Small intestine (tissue), 7 donors: ENCODE data around the gene SMPX. TPM values are rescaled to one million over a fixed set of nuclear protein-coding genes. Genes with fewer than 3 reads are reported as not detected.
A peak's percentile ranks its signal among the peaks of the same experiment; 100 is the strongest.

Experiments used
- DNase-seq, 2 donors: peaks; one replicate each; pipeline versions ENCODE4 v3.0.0 to v3.0.0-alpha.2; 2013
- FAIRE-seq: peaks from 2 replicates; lab custom pipeline; 2012; peaks lifted over from hg19 to GRCh38; lab: Jason Lieb, UNC
- H3K27ac ChIP-seq, 3 donors: one replicate each; pipeline ENCODE4 v1.5.1; 2013; ENCODE audit warnings: low read length in 2 of 3, mild to moderate bottlenecking in 2 of 3, control low read depth in 1 of 3, inconsistent platforms in 1 of 3, low read depth in 1 of 3, moderate library complexity in 1 of 3
- H3K27me3 ChIP-seq, 3 donors: one replicate each; pipeline ENCODE4 v1.6.1; 2013; ENCODE audit warnings: low read length in 3 of 3, inconsistent platforms in 1 of 3; ENCODE audit not compliant: control insufficient read depth in 3 of 3, insufficient read depth in 3 of 3
- H3K36me3 ChIP-seq, 3 donors: one replicate each; pipeline ENCODE4 v1.6.1; 2013; ENCODE audit warnings: low read length in 3 of 3, inconsistent platforms in 1 of 3, low read depth in 1 of 3, mild to moderate bottlenecking in 1 of 3, moderate library complexity in 1 of 3; ENCODE audit not compliant: control insufficient read depth in 3 of 3, insufficient read depth in 2 of 3
- H3K4me1 ChIP-seq, 3 donors: one replicate each; pipeline ENCODE4 v1.6.1; 2013; ENCODE audit warnings: low read length in 2 of 3, inconsistent platforms in 1 of 3, low read depth in 1 of 3, mild to moderate bottlenecking in 1 of 3, moderate library complexity in 1 of 3; ENCODE audit not compliant: control insufficient read depth in 3 of 3, insufficient read depth in 2 of 3
- H3K4me3 ChIP-seq, 3 donors: one replicate each; pipeline ENCODE4 v1.5.1; 2013; ENCODE audit warnings: low read length in 3 of 3, control low read depth in 1 of 3, inconsistent platforms in 1 of 3, low read depth in 1 of 3, mild to moderate bottlenecking in 1 of 3, moderate library complexity in 1 of 3
- H3K9me3 ChIP-seq, 2 donors: one replicate each; pipeline ENCODE4 v1.6.1; 2013; ENCODE audit warnings: low read depth in 1 of 2, low read length in 1 of 2; ENCODE audit not compliant: control insufficient read depth in 2 of 2, insufficient read depth in 1 of 2
- WGBS, 3 donors: extraction: QIAGEN DNeasy Blood & Tissue Kit; methylation state at CpG; one replicate each; pipeline ENCODE4 v1.1.7; 2013; 5-methylcytosine and 5-hydroxymethylcytosine counted together
- polyA plus RNA-seq, 4 donors: library from polyadenylated mRNA; stranded (reverse) in 3 of 4; unstranded in 1 of 4; fragments of 200-250 nt in 3 of 4; fragments of 120-200 nt in 1 of 4; gene quantifications; one replicate each; pipeline versions ENCODE4 v1.2.1 to v1.2.3, GENCODE V29; 2013
- donor health status: healthy with polysubstance abuse.
- donor health status: control.
- donor health status: control.
- donor health status: Bipolar disorder and iron deficiency.
- donor health status: healthy.

Gene SMPX
- polyA plus RNA-seq, 4 donors, result 0.24 to 4.1 (median 0.78) TPM; not detected in 1

DNA sequence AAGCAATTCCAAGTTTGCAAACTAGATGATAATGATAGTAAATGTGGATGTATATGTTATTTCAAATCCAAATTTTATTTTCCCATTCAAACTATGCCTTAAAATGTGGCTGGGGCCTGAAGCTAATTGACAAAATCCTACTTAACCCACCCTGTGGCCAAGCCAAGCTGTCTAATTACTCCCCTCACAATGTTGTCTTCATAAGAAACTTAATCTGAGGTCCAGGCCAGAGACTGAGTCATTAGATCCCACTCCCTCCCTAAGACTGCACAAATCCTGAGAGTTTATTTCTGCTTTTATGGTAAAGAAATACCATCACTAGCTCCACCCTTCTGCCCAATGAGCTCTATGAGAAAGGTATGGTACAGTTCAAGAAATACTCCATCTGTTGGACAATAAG is 16.6 kb downstream of the SMPX start:
- H3K4me1 ChIP-seq, result peaks cover 0 to 13% (median 0%) of the 10 kb centered on the region in 3 donors
- no peaks in the 10 kb centered on the region for H3K27me3 ChIP-seq
- no peaks in the 10 kb centered on the region for H3K36me3 ChIP-seq
- no peak for DNase-seq
- H3K27ac ChIP-seq, result no peak overlapping the region
- no peak for FAIRE-seq
- H3K9me3 ChIP-seq, result no peaks in the 10 kb centered on the region
- H3K4me3 ChIP-seq, result no peak overlapping the region

DNA sequence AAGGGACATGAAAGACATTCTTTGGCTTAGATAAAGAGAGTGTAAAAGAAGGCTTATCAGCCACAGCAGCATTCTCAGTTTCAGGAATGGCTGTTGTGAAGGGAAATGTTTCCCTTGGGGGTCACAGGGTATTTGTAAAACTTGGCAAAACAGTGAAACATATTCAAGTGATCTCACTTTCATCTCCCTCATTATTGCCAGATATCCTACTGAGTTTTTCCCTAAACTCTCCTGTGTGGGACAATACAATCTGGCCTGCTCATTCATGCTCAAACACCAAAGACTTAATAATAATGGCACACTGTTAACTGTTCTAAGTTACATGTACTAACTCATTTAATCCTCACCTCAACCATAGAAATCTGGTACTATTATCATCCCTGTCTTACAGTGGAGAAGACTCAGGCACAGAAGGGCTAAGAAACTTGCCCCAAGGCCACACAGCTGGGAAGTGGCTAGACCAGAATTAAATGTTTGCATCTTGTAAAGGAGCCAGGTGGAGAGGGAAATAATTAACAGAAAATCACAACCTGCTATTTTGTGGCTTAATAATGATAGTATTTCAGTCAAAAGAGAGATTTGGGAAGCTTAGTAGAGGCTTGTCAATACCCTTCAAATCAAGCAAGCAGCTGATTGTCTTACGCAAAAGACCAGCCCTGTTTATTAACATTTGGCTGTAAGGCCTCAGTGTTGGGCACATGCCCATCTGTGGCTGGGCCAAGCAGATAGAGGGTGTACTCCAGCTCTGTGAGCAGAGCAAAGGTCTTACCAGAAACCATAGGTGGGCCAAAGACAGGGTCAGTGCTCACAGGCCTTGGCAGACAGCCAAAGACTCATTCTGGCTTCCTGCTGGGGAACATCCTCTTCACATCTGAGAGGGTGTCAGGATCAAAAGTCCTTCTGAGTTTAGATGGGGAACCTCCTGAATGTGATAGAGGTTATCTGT is 17.3 kb downstream of the SMPX start:
- H3K27ac ChIP-seq, result peak overlapping the region in 1 of 3 donors; percentile 28
- H3K27me3 ChIP-seq, result no peaks in the 10 kb centered on the region
- H3K36me3 ChIP-seq, result no peaks in the 10 kb centered on the region
- WGBS, 3 donors, result 32 to 53% (median 39%) methylated on average over 1 of the region's 1 CpG
- no peaks in the 10 kb centered on the region for H3K9me3 ChIP-seq
- DNase-seq (peak; percentile 21 to 61), FAIRE-seq (no peak)
- H3K4me1 ChIP-seq, result peaks cover 0 to 13% (median 0%) of the 10 kb centered on the region in 3 donors
- no peak overlapping the region for H3K4me3 ChIP-seq

DNA sequence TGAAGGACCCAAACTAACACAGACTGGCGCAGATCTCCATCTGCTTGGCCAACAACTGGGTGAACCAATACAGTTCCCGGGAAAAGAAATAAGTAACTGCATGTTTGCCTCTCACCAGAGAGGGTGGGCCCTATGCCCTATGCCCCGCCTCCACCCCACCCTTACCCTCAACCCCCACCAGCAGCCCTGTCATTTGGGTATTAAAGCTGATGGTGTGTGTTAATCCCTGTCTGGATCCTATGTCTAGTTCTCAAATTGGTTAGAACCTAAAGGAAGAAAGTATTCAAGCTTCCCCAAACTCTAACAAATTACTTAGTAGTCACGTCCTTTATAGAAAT is 19.0 kb downstream of the SMPX start:
- 71 to 84% (median 79%) methylated on average over 4 of the region's 4 CpGs for WGBS, 3 donors
- Histone ChIP-seq H3K4me1 (peaks cover 0 to 13% (median 0%) of the 10 kb centered on the region in 3 donors), H3K27me3 (no peaks in the 10 kb centered on the region), H3K9me3 (no peaks in the 10 kb centered on the region), H3K27ac (no peak overlapping the region), H3K4me3 (no peak overlapping the region), H3K36me3 (no peaks in the 10 kb centered on the region)
- DNase-seq (no peak), FAIRE-seq (no peak)

DNA sequence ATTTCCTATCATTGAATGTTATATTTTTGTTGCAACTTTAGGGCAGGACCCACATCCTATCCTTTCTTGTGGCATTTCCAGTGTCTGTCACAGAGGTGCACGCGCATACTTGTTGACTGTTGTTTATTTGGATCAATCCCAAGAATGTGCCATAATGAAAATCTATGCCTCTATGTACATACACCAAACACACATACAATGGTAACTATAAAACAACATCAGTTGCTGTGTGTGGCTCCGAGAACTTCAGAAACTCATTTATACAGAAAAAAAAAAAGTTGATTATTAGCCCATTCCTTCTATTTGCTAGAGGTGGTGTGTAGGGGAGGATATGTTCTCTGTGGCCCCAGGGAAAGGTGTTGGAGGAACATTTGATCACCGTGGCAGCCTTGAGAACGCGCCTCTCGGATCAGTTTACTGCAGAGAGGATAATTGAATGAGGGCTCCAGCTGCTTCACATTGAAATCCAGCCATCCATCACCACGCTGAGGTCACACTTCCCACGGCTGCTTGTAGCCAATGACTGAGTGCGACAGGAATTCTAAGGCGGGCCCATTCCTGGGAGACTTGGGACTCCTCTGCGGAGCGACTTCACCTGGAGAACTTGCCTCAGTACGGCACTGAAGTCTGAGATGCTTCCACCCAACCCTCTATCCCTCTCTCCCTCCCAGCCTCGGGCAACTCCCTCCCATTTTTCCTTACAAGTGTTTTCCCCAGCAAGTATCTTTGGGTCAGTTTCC is 19.5 kb downstream of the SMPX start:
- DNase-seq, result no peak
- FAIRE-seq, result no peak

DNA sequence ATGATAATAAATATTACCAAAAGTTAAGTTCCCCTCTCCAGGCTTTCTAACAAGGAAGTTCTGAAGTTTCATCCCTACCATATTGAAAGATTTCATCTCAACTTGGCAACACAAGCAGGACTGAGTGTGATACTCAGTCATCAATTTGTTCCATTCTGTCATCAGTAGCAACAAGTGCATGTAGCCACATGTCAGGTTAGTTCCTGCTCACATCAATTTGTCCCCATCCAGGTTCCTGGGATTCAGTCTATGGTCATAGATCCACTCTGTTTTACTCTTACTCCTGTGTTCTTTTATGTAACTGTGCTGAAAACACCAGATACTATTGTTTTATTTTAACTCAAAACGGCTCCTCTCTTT is 22.2 kb downstream of the SMPX start:
- no peaks in the 10 kb centered on the region for H3K27me3 ChIP-seq
- H3K4me3 ChIP-seq, result no peak overlapping the region
- 72 to 95% (median 85%) methylated on average over 1 of the region's 1 CpG for WGBS, 3 donors
- H3K36me3 ChIP-seq, result no peaks in the 10 kb centered on the region
- no peak overlapping the region for H3K27ac ChIP-seq
- peaks cover 0 to 5% (median 0%) of the 10 kb centered on the region in 3 donors for H3K4me1 ChIP-seq
- FAIRE-seq, result no peak
- no peaks in the 10 kb centered on the region for H3K9me3 ChIP-seq
- no peak for DNase-seq

More for the DNA sequence above, 19.5 kb downstream of the SMPX start:
- Histone ChIP-seq H3K36me3 (no peaks in the 10 kb centered on the region), H3K9me3 (no peaks in the 10 kb centered on the region), H3K4me1 (peaks cover 0 to 13% (median 0%) of the 10 kb centered on the region in 3 donors), H3K27ac (no peak overlapping the region), H3K4me3 (no peak overlapping the region), H3K27me3 (no peaks in the 10 kb centered on the region)
- WGBS, 3 donors, result 55 to 78% (median 59%) methylated on average over 15 of the region's 15 CpGs

DNA sequence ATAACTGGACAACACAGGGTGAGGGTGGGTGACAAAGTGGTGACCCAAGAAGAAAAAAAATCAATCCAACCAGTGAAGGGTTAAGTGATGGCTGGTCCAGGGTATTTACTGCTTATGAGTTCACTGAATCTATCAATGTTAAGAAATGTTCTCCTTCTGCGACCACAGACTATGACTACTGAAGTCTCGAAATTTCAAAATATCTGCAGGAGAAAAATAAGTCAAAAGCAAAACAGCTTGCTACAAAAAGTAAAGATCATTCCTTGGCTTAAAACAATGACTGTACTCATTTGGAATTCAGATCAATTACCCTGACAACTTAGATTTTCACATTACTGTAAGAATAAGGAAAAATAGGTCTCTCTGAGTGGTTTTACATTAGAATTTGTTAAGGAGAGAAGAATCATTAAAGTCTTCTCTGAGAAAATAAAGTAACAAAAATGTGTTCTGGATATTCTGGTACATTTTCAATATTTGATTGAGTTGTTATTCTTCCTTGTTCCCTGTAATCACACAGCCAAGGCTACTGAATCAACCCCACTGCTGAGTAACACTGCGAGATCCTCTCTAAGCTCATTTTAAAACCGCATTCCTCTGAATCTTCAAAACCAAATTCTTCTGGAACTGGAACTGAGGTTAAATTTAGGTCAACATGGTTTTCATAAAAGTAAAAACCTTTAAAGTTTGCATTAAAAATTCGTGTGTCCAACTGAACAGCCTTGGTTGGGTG is 22.7 kb downstream of the SMPX start:
- FAIRE-seq, result no peak
- H3K4me1 ChIP-seq, result peaks cover 0 to under 1% (median 0%) of the 10 kb centered on the region in 3 donors
- H3K36me3 ChIP-seq, result no peaks in the 10 kb centered on the region
- WGBS, 3 donors, result 53 to 54% (median 53%) methylated on average over 5 of the region's 5 CpGs
- H3K9me3 ChIP-seq, result no peaks in the 10 kb centered on the region
- H3K27me3 ChIP-seq, result no peaks in the 10 kb centered on the region
- H3K4me3 ChIP-seq, result no peak overlapping the region
- DNase-seq, result no peak
- no peak overlapping the region for H3K27ac ChIP-seq

DNA sequence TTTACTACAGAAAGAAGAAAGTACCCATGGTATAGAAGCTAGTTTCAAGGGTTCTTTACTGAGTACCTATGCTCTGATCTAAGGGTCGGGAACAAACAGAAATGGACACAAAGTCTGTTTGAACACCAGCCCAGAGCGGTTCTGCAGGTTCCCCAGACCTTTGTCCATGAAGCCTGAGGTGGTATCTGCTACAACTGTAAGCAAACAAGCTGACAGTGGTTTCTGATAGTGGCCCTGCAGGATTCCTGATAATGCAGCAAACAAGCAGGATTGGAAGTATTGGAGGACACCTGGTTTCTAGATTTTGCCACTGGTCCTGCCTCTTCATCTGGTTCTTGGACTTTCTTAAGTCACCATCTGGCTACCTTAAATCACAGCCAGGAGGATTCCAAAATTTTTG is 23.7 kb downstream of the SMPX start:
- Histone ChIP-seq H3K9me3 (no peaks in the 10 kb centered on the region), H3K4me1 (no peaks in the 10 kb centered on the region), H3K27me3 (no peaks in the 10 kb centered on the region), H3K36me3 (no peaks in the 10 kb centered on the region), H3K27ac (peak overlapping the region in 1 of 3 donors; percentile 44), H3K4me3 (no peak overlapping the region)
- peak; percentile 47 for DNase-seq
- 12 to 43% (median 16%) methylated on average over 2 of the region's 2 CpGs for WGBS, 3 donors
- FAIRE-seq, result no peak

DNA sequence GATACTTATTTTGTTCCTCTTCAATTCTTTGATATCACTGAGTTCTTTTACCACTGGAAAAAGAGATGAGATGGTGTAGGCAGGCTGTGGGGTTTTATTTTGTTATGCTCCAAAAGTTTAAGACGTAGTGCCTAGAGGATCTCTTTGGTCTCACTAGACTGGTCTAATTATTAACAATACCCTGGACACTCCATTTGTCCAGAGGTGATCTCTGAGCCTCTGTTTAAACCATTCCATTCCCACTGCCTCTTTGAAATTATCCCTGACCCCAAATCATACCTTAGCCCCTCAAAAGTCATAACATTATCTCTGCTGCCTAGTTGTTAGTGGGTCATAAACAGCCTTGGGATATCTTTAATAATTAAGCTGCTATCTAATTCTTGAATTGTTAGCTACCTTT is 24.2 kb downstream of the SMPX start:
- DNase-seq, result no peak
- 15 to 61% (median 48%) methylated on average over 1 of the region's 1 CpG for WGBS, 3 donors
- H3K4me1 ChIP-seq, result no peaks in the 10 kb centered on the region
- peak overlapping the region in 1 of 3 donors; percentile 44 for H3K27ac ChIP-seq
- H3K27me3 ChIP-seq, result no peaks in the 10 kb centered on the region
- no peak for FAIRE-seq
- H3K36me3 ChIP-seq, result no peaks in the 10 kb centered on the region
- H3K9me3 ChIP-seq, result no peaks in the 10 kb centered on the region
- H3K4me3 ChIP-seq, result no peak overlapping the region
